IPS-18a (cell line): ENCODE results near the gene SCUBE1.

Experiments used
- H3K27ac ChIP-seq: one replicate; pipeline ENCODE4 v1.5.1; 2013; ENCODE audit warnings: low read length
- H3K27me3 ChIP-seq: one replicate; pipeline ENCODE4 v1.6.1; 2013; ENCODE audit warnings: mild to moderate bottlenecking, low read length; ENCODE audit not compliant: control insufficient read depth, insufficient read depth
- H3K36me3 ChIP-seq: one replicate; pipeline ENCODE4 v1.6.1; 2013; ENCODE audit warnings: low read depth, low read length; ENCODE audit not compliant: control insufficient read depth
- H3K4me1 ChIP-seq: one replicate; pipeline ENCODE4 v1.6.1; 2013; ENCODE audit warnings: low read depth, low read length; ENCODE audit not compliant: control insufficient read depth
- H3K4me3 ChIP-seq: one replicate; pipeline ENCODE4 v1.5.1; 2013; ENCODE audit warnings: low read length
- H3K9ac ChIP-seq: one replicate; pipeline ENCODE4 v1.6.1; 2013; ENCODE audit warnings: mild to moderate bottlenecking, low read length, moderate library complexity
- H3K9me3 ChIP-seq: one replicate; pipeline ENCODE4 v1.6.1; 2013; ENCODE audit warnings: low read depth, low read length; ENCODE audit not compliant: control insufficient read depth

Gene SCUBE1

DNA sequence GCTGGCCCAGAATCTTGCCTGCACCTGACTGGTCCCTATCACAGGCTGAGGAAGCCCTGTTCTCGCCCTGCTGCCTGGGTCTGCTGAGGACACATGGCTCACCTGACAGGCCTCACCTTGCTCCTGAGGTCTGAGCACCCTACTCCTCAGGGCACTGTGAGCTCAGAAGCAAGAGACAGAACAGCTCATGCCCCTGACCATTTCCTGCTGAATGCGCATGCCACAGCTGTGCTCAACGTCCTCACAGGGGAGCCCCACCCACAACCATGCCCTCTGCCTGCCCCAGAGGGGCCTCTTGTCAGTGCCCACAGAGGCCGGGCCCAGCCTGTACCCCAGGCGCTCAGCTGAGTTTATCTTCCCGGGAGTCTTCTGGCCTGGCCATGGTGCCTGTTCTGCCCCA, 194.6 kb downstream of the SCUBE1 start:
- Histone ChIP-seq H3K27ac (no peak overlapping the region), H3K4me1 (peaks cover 5% of the 10 kb centered on the region), H3K9ac (no peak overlapping the region), H3K27me3 (peaks cover 24% of the 10 kb centered on the region), H3K4me3 (no peak overlapping the region), H3K36me3 (no peaks in the 10 kb centered on the region), H3K9me3 (no peaks in the 10 kb centered on the region)

DNA sequence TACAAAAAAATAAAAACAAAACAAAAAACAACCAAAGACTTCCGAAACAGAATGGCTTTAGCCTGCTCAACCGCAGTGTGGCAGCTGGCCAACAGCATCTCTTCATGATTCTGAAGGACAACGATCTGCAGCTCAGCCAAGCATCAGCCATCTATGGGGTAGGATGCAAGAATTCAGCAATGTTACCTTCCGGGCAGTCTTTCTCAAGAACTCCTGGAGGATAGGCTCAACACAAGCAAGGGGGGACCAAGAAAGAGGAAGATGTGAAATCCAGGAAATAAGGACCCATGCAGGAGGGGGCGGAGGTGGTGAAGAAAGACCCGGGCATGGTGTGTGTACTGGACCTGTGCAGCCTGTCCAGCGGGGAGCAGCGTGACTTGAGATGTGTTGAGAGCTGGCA, 195.4 kb downstream of the SCUBE1 start:
- Histone ChIP-seq H3K9ac (no peak overlapping the region), H3K4me1 (peaks cover 5% of the 10 kb centered on the region), H3K27me3 (peaks cover 24% of the 10 kb centered on the region), H3K9me3 (no peaks in the 10 kb centered on the region), H3K36me3 (no peaks in the 10 kb centered on the region), H3K27ac (no peak overlapping the region), H3K4me3 (no peak overlapping the region)
